Measurements from ENCODE around the gene MYMK.

The MYMK gene

GRCh38 chr9:133545494-133546286, 20.9 kb upstream of the MYMK start:
- Histone ChIP-seq H3K27ac (ENCODE audit: low read length) (no peak overlapping the region), H3K4me3 (ENCODE audit: low read depth in 1 of 2, low read length in 2 of 2) (no peak overlapping the region), H3K36me3 (ENCODE audit: insufficient read depth, low read length) (no peaks in the 10 kb centered on the region), H3K4me1 (ENCODE audit: insufficient read depth, low read length) (no peaks in the 10 kb centered on the region), H3K4me2 (ENCODE audit: insufficient read depth, low read length) (no peak overlapping the region), H3K27me3 (ENCODE audit: insufficient read depth, low read length, poor library complexity) (no peaks in the 10 kb centered on the region), H3K9me3 (ENCODE audit: insufficient read depth, low read length, severe bottlenecking) (no peaks in the 10 kb centered on the region), H3K79me2 (ENCODE audit: insufficient read depth, low read length) (no peaks in the 10 kb centered on the region), H4K20me1 (ENCODE audit: insufficient read depth, low read length) (no peaks in the 10 kb centered on the region), H2AFZ (ENCODE audit: low read depth, low read length) (no peak overlapping the region), H3K9ac (ENCODE audit: low read depth, low read length) (no peak overlapping the region)
- DNase-seq (no peak), ATAC-seq (ENCODE audit: insufficient read depth, low read depth) (no peak)
- TF ChIP-seq EZH2 (IDR thresholded peaks at IDR 0.05; ENCODE audit: borderline replicate concordance, low read depth, low read length, severe bottlenecking) (no peak), CTCF (IDR thresholded peaks at IDR 0.05; ENCODE audit: borderline replicate concordance, extremely low read depth, low read length, poor library complexity, severe bottlenecking) (no peak)

- no peak overlapping the region for H3K4me2 ChIP-seq (ENCODE audit: insufficient read depth, low read length)
- H3K36me3 ChIP-seq (ENCODE audit: insufficient read depth, low read length), result no peaks in the 10 kb centered on the region
- no peak overlapping the region for H3K4me3 ChIP-seq (ENCODE audit: low read depth in 1 of 2, low read length in 2 of 2)
- H4K20me1 ChIP-seq (ENCODE audit: insufficient read depth, low read length), result no peaks in the 10 kb centered on the region
- no peaks in the 10 kb centered on the region for H3K4me1 ChIP-seq (ENCODE audit: insufficient read depth, low read length)
- TF ChIP-seq CTCF (IDR thresholded peaks at IDR 0.05; ENCODE audit: borderline replicate concordance, extremely low read depth, low read length, poor library complexity, severe bottlenecking) (no peak), EZH2 (IDR thresholded peaks at IDR 0.05; ENCODE audit: borderline replicate concordance, low read depth, low read length, severe bottlenecking) (no peak)
- ATAC-seq (ENCODE audit: insufficient read depth, low read depth) (no peak), DNase-seq (no peak)
- H2AFZ ChIP-seq (ENCODE audit: low read depth, low read length), result no peak overlapping the region
- no peak overlapping the region for H3K27ac ChIP-seq (ENCODE audit: low read length)
- H3K27me3 ChIP-seq (ENCODE audit: insufficient read depth, low read length, poor library complexity), result no peaks in the 10 kb centered on the region
- H3K9me3 ChIP-seq (ENCODE audit: insufficient read depth, low read length, severe bottlenecking), result no peaks in the 10 kb centered on the region
- H3K79me2 ChIP-seq (ENCODE audit: insufficient read depth, low read length), result no peaks in the 10 kb centered on the region
- no peak overlapping the region for H3K9ac ChIP-seq (ENCODE audit: low read depth, low read length)
Measured at GRCh38 chr9:133543772-133544467, 19.2 kb upstream of the MYMK start.

GRCh38 chr9:133542002-133542401, 17.2 kb upstream of the MYMK start:
- TF ChIP-seq CTCF (IDR thresholded peaks at IDR 0.05; ENCODE audit: borderline replicate concordance, extremely low read depth, low read length, poor library complexity, severe bottlenecking) (no peak), EZH2 (IDR thresholded peaks at IDR 0.05; ENCODE audit: borderline replicate concordance, low read depth, low read length, severe bottlenecking) (no peak)
- H3K79me2 ChIP-seq (ENCODE audit: insufficient read depth, low read length), result no peaks in the 10 kb centered on the region
- no peak for ATAC-seq (ENCODE audit: insufficient read depth, low read depth)

More at GRCh38 chr9:133542002-133542401, 17.2 kb upstream of the MYMK start:
- Histone ChIP-seq H3K4me1 (ENCODE audit: insufficient read depth, low read length) (no peaks in the 10 kb centered on the region), H3K27ac (ENCODE audit: low read length) (no peak overlapping the region), H2AFZ (ENCODE audit: low read depth, low read length) (no peak overlapping the region), H3K9ac (ENCODE audit: low read depth, low read length) (no peak overlapping the region), H3K4me2 (ENCODE audit: insufficient read depth, low read length) (no peak overlapping the region), H3K36me3 (ENCODE audit: insufficient read depth, low read length) (no peaks in the 10 kb centered on the region), H3K9me3 (ENCODE audit: insufficient read depth, low read length, severe bottlenecking) (no peaks in the 10 kb centered on the region), H4K20me1 (ENCODE audit: insufficient read depth, low read length) (no peaks in the 10 kb centered on the region), H3K4me3 (ENCODE audit: low read depth in 1 of 2, low read length in 2 of 2) (no peak overlapping the region), H3K27me3 (ENCODE audit: insufficient read depth, low read length, poor library complexity) (no peaks in the 10 kb centered on the region)
- DNase-seq, result no peak

Data from DND-41 (cell line).